GM19438 (cell line): Measurements from ENCODE around the gene MYCBPAP.

Source experiments
- ATAC-seq: cut with Tn5 transposase; IDR thresholded peaks from one replicate; pipeline ENCODE4 v1.9.1; 2021; ENCODE audit warnings: low read depth; ENCODE audit not compliant: unreplicated experiment

Gene MYCBPAP

GRCh38 chr17:50535407-50535806 lies 27.2 kb downstream of the MYCBPAP start:
- no peak for ATAC-seq

GRCh38 chr17:50536683-50537646 lies 28.7 kb downstream of the MYCBPAP start:
- ATAC-seq = no peak

- no peak for ATAC-seq
Measured at GRCh38 chr17:50537721-50538548, 29.7 kb downstream of the MYCBPAP start.

GRCh38 chr17:50538549-50539410 lies 30.5 kb downstream of the MYCBPAP start:
- ATAC-seq = no peak

- no peak for ATAC-seq
Measured at GRCh38 chr17:50539762-50540559, 31.7 kb downstream of the MYCBPAP start.

- ATAC-seq = no peak
Measured at GRCh38 chr17:50540560-50541401, 32.5 kb downstream of the MYCBPAP start.

GRCh38 chr17:50541402-50541715 lies 33.1 kb downstream of the MYCBPAP start:
- no peak for ATAC-seq

GRCh38 chr17:50541716-50542688 lies 33.8 kb downstream of the MYCBPAP start:
- peak; percentile 68 for ATAC-seq

GRCh38 chr17:50542795-50543774 lies 34.8 kb downstream of the MYCBPAP start:
- ATAC-seq = no peak

- no peak for ATAC-seq
Measured at GRCh38 chr17:50544516-50544915, 36.3 kb downstream of the MYCBPAP start.

- no peak for ATAC-seq
Measured at GRCh38 chr17:50545311-50545710, 37.1 kb downstream of the MYCBPAP start.

- no peak for ATAC-seq
Measured at GRCh38 chr17:50546701-50547034, 38.4 kb downstream of the MYCBPAP start.

GRCh38 chr17:50547035-50547735 lies 38.9 kb downstream of the MYCBPAP start, which contains the start of gene SPATA20:
SPATA20 (plus strand) TSS chr17:50547174; CDS start chr17:50547209, 35 bp downstream.
- peak; percentile 65 for ATAC-seq

- ATAC-seq = no peak
Measured at GRCh38 chr17:50547736-50548083, 39.5 kb downstream of the MYCBPAP start.

- ATAC-seq = no peak
Measured at GRCh38 chr17:50548831-50549230, 40.6 kb downstream of the MYCBPAP start.

- ATAC-seq = no peak
Measured at GRCh38 chr17:50549256-50549941, 41.2 kb downstream of the MYCBPAP start.
